ENCODE results near the gene LSM12.
"Not testable (repeated sequence)": the region's sequence is repeated elsewhere in the genome, so short reads cannot be mapped to it uniquely, and the experiment has no call there.

LSM12 gene

GRCh38 chr17:44000141-44000860 lies 66.2 kb downstream of the LSM12 start:
- H3K9ac ChIP-seq (ENCODE audit: low read depth, low read length) = no peak overlapping the region
- H3K27ac ChIP-seq (ENCODE audit: low read length) = no peak overlapping the region

GRCh38 chr17:43999024-43999423 lies 67.4 kb downstream of the LSM12 start:
- peaks cover 31% of the 10 kb centered on the region for H3K27me3 ChIP-seq (ENCODE audit: insufficient read depth, low read length)
- peaks cover 3% of the 10 kb centered on the region; the same call in 1 of the 2 replicates for H3K4me1 ChIP-seq (ENCODE audit: insufficient read depth, low read length)
- no peak overlapping the region for H3K4me3 ChIP-seq (ENCODE audit: low read length)
- no peaks in the 10 kb centered on the region for H3K9me3 ChIP-seq (ENCODE audit: insufficient read depth, low read depth, low read length)
- no peak overlapping the region for H3K27ac ChIP-seq (ENCODE audit: low read length)
- no peaks in the 10 kb centered on the region for H3K36me3 ChIP-seq (ENCODE audit: insufficient read depth, low read depth, low read length)
- no peak overlapping the region for H3K9ac ChIP-seq (ENCODE audit: low read depth, low read length)

More at GRCh38 chr17:44000141-44000860, 66.2 kb downstream of the LSM12 start:
- Histone ChIP-seq H3K4me3 (ENCODE audit: low read length) (no peak overlapping the region), H3K36me3 (ENCODE audit: insufficient read depth, low read depth, low read length) (no peaks in the 10 kb centered on the region), H3K27me3 (ENCODE audit: insufficient read depth, low read length) (peaks cover 31% of the 10 kb centered on the region), H3K4me1 (ENCODE audit: insufficient read depth, low read length) (peaks cover 3% of the 10 kb centered on the region; the same call in 1 of the 2 replicates), H3K9me3 (ENCODE audit: insufficient read depth, low read depth, low read length) (no peaks in the 10 kb centered on the region)

GRCh38 chr17:43998552-43998951 lies 67.9 kb downstream of the LSM12 start:
- Histone ChIP-seq H3K4me1 (ENCODE audit: insufficient read depth, low read length) (no peaks in the 10 kb centered on the region; the same call in 1 of the 2 replicates), H3K36me3 (ENCODE audit: insufficient read depth, low read depth, low read length) (no peaks in the 10 kb centered on the region), H3K9me3 (ENCODE audit: insufficient read depth, low read depth, low read length) (no peaks in the 10 kb centered on the region), H3K9ac (ENCODE audit: low read depth, low read length) (no peak overlapping the region), H3K4me3 (ENCODE audit: low read length) (no peak overlapping the region), H3K27me3 (ENCODE audit: insufficient read depth, low read length) (peaks cover 27% of the 10 kb centered on the region), H3K27ac (ENCODE audit: low read length) (no peak overlapping the region)

- H3K36me3 ChIP-seq (ENCODE audit: insufficient read depth, low read depth, low read length); H3K4me3 ChIP-seq (ENCODE audit: low read length); H3K9me3 ChIP-seq (ENCODE audit: insufficient read depth, low read depth, low read length); H3K27ac ChIP-seq (ENCODE audit: low read length); H3K9ac ChIP-seq (ENCODE audit: low read depth, low read length); H3K4me1 ChIP-seq (ENCODE audit: insufficient read depth, low read length): not testable (repeated sequence)
- H3K27me3 ChIP-seq (ENCODE audit: insufficient read depth, low read length) = peaks cover 14% of the 10 kb centered on the region
Measured at GRCh38 chr17:43997180-43997579, 69.3 kb downstream of the LSM12 start.

GRCh38 chr17:43995150-43995471 lies 71.4 kb downstream of the LSM12 start:
- no peaks in the 10 kb centered on the region for H3K36me3 ChIP-seq (ENCODE audit: insufficient read depth, low read depth, low read length)
- no peak overlapping the region for H3K9ac ChIP-seq (ENCODE audit: low read depth, low read length)
- H3K9me3 ChIP-seq (ENCODE audit: insufficient read depth, low read depth, low read length) = no peaks in the 10 kb centered on the region
- no peaks in the 10 kb centered on the region; the same call in 1 of the 2 replicates for H3K4me1 ChIP-seq (ENCODE audit: insufficient read depth, low read length)
- H3K27me3 ChIP-seq (ENCODE audit: insufficient read depth, low read length) = peaks cover 14% of the 10 kb centered on the region
- H3K4me3 ChIP-seq (ENCODE audit: low read length) = peak overlapping the region; percentile 67; the same call in 1 of the 2 replicates
- H3K27ac ChIP-seq (ENCODE audit: low read length) = no peak overlapping the region

DNA sequence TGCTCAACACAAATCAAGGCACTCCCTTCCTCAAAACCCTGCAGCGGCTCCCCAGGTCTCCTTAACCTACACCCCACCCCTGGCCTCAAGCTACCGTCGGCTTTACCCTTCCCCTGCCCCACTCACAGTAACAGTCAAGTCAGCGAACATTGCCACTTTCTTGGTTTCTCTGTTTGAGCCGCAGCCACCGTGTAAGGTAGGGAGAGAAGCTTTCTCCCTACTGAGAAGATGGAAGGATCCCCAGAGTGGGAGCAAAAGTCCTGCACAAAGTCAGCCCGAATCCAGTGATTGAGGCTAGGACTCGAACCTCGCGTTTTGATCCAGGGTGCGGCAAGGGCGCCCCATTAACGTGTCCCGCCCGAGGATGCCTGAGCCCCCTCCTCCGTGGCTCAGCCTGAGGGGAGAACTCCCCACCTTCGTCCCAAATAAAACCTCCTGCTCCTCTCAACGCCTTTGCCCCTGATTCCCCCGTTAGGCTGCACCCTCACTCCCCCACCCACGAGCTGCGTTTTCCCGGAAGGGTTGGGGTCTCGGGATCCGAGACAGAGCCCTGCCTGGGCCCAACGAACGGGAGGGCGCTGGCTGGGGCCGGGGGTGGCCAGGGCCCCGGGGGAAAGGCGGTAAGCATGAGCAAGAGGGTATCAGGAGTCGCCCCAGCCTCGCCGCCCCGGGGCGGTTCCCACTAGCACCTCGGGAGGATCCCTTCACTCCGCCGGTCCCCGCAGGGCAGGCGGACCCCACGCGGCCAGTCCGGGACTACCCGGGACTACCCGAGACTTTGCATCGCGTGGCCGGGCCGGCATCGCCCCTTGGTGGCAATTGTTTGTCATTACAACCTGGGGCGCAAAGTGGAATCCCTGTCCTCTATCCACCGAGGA lies 72.0 kb downstream of the LSM12 start:
- Histone ChIP-seq H3K27me3 (ENCODE audit: insufficient read depth, low read length) (peaks cover 14% of the 10 kb centered on the region), H3K27ac (ENCODE audit: low read length) (no peak overlapping the region), H3K4me3 (ENCODE audit: low read length) (peak overlapping the region; percentile 67), H3K4me1 (ENCODE audit: insufficient read depth, low read length) (no peaks in the 10 kb centered on the region; the same call in 1 of the 2 replicates), H3K9me3 (ENCODE audit: insufficient read depth, low read depth, low read length) (no peaks in the 10 kb centered on the region), H3K9ac (ENCODE audit: low read depth, low read length) (peak overlapping the region; percentile 56; the same call in 1 of the 2 replicates), H3K36me3 (ENCODE audit: insufficient read depth, low read depth, low read length) (no peaks in the 10 kb centered on the region)

- H3K36me3 ChIP-seq (ENCODE audit: insufficient read depth, low read depth, low read length) = no peaks in the 10 kb centered on the region
- H3K4me1 ChIP-seq (ENCODE audit: insufficient read depth, low read length) = no peaks in the 10 kb centered on the region; the same call in 1 of the 2 replicates
- H3K4me3 ChIP-seq (ENCODE audit: low read length) = no peak overlapping the region
- peaks cover 14% of the 10 kb centered on the region for H3K27me3 ChIP-seq (ENCODE audit: insufficient read depth, low read length)
- no peaks in the 10 kb centered on the region for H3K9me3 ChIP-seq (ENCODE audit: insufficient read depth, low read depth, low read length)
- H3K9ac ChIP-seq (ENCODE audit: low read depth, low read length) = no peak overlapping the region
- no peak overlapping the region for H3K27ac ChIP-seq (ENCODE audit: low read length)
Measured at GRCh38 chr17:43992641-43993040, 73.8 kb downstream of the LSM12 start.

DNA sequence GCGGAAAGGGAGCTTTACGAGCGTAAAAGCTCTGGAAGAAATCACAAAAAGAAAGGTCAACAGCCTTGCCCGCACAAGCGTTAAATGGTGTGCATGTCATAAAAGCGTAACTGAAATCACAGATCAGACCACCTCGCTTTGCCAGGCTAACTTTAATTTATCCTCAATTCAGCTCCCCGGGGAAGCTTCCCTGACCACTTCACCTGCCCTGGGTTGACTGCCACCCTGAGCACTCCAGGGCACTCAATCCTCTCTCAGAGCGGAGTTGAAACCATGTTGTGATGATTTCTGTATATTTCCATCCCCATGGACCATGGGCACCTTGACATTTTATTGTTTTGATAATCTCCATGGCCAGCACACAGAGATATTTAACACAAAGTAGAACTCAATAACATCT lies 78.2 kb downstream of the LSM12 start:
- no peak overlapping the region for H3K9ac ChIP-seq (ENCODE audit: low read depth, low read length)
- H3K4me3 ChIP-seq (ENCODE audit: low read length) = no peak overlapping the region
- H3K27me3 ChIP-seq (ENCODE audit: insufficient read depth, low read length) = peaks cover 21% of the 10 kb centered on the region
- no peak overlapping the region for H3K27ac ChIP-seq (ENCODE audit: low read length)
- H3K36me3 ChIP-seq (ENCODE audit: insufficient read depth, low read depth, low read length) = no peaks in the 10 kb centered on the region
- 0 out of 2 replicates have a peak, but pooled peaks cover 2% of the 10 kb centered on the region for H3K4me1 ChIP-seq (ENCODE audit: insufficient read depth, low read length)
- no peaks in the 10 kb centered on the region for H3K9me3 ChIP-seq (ENCODE audit: insufficient read depth, low read depth, low read length)

DNA sequence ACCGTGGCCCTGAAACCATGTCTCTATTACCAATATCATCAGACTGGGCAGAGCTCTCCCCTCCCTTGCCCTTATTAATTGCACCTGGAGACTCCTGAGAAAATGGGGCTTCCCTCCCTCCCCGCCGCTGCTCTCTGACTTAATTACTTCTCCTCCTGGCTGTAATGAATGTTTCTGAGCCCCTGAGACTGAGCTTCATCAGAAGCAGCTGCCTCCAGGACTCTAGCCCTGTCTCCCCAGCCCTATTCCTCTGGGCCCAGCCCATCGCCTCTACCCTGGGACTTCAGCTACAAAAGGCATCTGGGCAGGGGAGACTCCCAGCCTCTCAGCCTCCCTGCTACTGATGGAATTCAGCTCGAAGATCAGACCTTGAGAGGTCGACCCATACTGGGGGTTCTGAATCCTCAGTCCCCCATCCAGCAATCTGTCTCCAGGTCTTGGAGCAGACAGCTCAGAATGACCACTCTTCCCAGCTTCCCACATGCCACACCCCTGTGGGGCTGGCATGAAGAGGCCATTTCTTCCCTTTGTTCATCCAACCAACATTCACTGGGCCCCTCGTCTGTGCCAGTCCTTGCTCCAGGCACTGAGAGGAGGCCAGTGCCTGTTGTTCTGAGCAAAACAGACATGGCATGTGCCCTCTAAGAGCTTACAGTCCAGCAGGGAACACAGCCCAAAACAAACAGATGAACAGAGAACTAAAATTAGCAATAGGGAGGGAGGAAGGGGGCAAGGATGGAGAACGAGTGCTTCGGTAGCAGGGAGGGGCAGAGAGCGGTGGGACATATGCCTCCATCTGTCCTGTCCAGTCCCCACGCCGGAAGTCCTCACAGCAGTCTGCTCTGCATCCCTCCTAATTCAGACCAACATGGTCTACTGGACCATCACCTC lies 79.1 kb downstream of the LSM12 start:
- Histone ChIP-seq H3K9me3 (ENCODE audit: insufficient read depth, low read depth, low read length) (no peaks in the 10 kb centered on the region), H3K9ac (ENCODE audit: low read depth, low read length) (no peak overlapping the region), H3K36me3 (ENCODE audit: insufficient read depth, low read depth, low read length) (no peaks in the 10 kb centered on the region), H3K4me3 (ENCODE audit: low read length) (no peak overlapping the region), H3K27ac (ENCODE audit: low read length) (no peak overlapping the region), H3K27me3 (ENCODE audit: insufficient read depth, low read length) (peaks cover 30% of the 10 kb centered on the region), H3K4me1 (ENCODE audit: insufficient read depth, low read length) (0 out of 2 replicates have a peak, but pooled peaks cover 2% of the 10 kb centered on the region)

- Histone ChIP-seq H3K27ac (ENCODE audit: low read length) (no peak overlapping the region), H3K27me3 (ENCODE audit: insufficient read depth, low read length) (peaks cover 37% of the 10 kb centered on the region), H3K36me3 (ENCODE audit: insufficient read depth, low read depth, low read length) (no peaks in the 10 kb centered on the region), H3K4me3 (ENCODE audit: low read length) (no peak overlapping the region), H3K9ac (ENCODE audit: low read depth, low read length) (no peak overlapping the region), H3K4me1 (ENCODE audit: insufficient read depth, low read length) (0 out of 2 replicates have a peak, but pooled peaks cover 2% of the 10 kb centered on the region), H3K9me3 (ENCODE audit: insufficient read depth, low read depth, low read length) (no peaks in the 10 kb centered on the region)
Measured at GRCh38 chr17:43986225-43986981, 80.1 kb downstream of the LSM12 start.
